Heart left ventricle (tissue), 16 donors: ENCODE data around the gene NME1. TPM values are rescaled to one million over a fixed set of nuclear protein-coding genes. Genes with fewer than 3 reads are reported as not detected.
A peak's percentile ranks its signal among the peaks of the same experiment; 100 is the strongest.

ENCODE experiments used
- ATAC-seq, 4 donors: fragments of 200-7000 bp; cut with Tn5 transposase; one replicate each; pipeline ENCODE4 v1.9.1; 2020 to 2022; ENCODE audit warnings: moderate library complexity in 4 of 4, mild to moderate bottlenecking in 3 of 4, moderate number of reproducible peaks in 1 of 4
- DNase-seq, 5 donors: peaks; one replicate each; pipeline ENCODE4 v3.0.0-alpha.2; 2020
- H3K27ac ChIP-seq, 12 donors: fragments of 200-600 bp; sonication (generic) in 4 of 12; one replicate each; pipeline versions ENCODE4 v1.5.0 to v1.8.0; 2016 to 2022; ENCODE audit warnings: mild to moderate bottlenecking in 2 of 12
- H3K27me3 ChIP-seq, 9 donors: fragments of 200-600 bp; sonication (generic) in 2 of 9; one replicate each; pipeline versions ENCODE4 v1.5.1 to v1.8.0; 2016 to 2022; ENCODE audit warnings: mild to moderate bottlenecking in 3 of 9
- H3K36me3 ChIP-seq, 9 donors: fragments of 200-600 bp; sonication (generic) in 2 of 9; one replicate each; pipeline versions ENCODE4 v1.5.0 to v1.8.0; 2018 to 2022; ENCODE audit warnings: mild to moderate bottlenecking in 2 of 9
- H3K4me1 ChIP-seq, 12 donors: fragments of 200-600 bp; sonication (generic) in 4 of 12; one replicate each; pipeline versions ENCODE4 v1.5.0 to v1.8.0; 2016 to 2022; ENCODE audit warnings: mild to moderate bottlenecking in 3 of 12
- H3K4me3 ChIP-seq, 12 donors: fragments of 200-600 bp; sonication (generic) in 4 of 12; one replicate each; pipeline versions ENCODE4 v1.5.0 to v1.8.0; 2017 to 2022; ENCODE audit warnings: mild to moderate bottlenecking in 9 of 12, moderate library complexity in 4 of 12
- H3K9me3 ChIP-seq, 12 donors: fragments of 200-600 bp; sonication (generic) in 4 of 12; one replicate each; pipeline versions ENCODE4 v1.5.0 to v1.8.0; 2016 to 2022; ENCODE audit warnings: mild to moderate bottlenecking in 1 of 12
- CTCF ChIP-seq, 12 donors: fragments of 200-600 bp; sonication (generic) in 4 of 12; IDR thresholded peaks; one replicate each; pipeline versions ENCODE4 v1.5.0 to v1.8.0; 2018 to 2022; ENCODE audit warnings: antibody characterized with exemption in 12 of 12, mild to moderate bottlenecking in 5 of 12
- POLR2A ChIP-seq, 2 donors: fragments of 450-650 bp; IDR thresholded peaks; one replicate each; pipeline ENCODE4 v1.6.1; 2017; ENCODE audit warnings: antibody characterized with exemption in 2 of 2, mild to moderate bottlenecking in 2 of 2, moderate library complexity in 2 of 2
- WGBS, 4 donors: extraction: QIAGEN DNeasy Blood & Tissue Kit in 2 of 4; methylation state at CpG; one replicate each; pipeline versions ENCODE4 v1.1.5 to v1.1.7; 2013 to 2018; 5-methylcytosine and 5-hydroxymethylcytosine counted together
- intact Hi-C, 10 donors: fragments of 100-400 bp; cut with DNase I; formaldehyde crosslinking; loops; one replicate each; pipeline versions ENCODE4 v1.11.1 to v1.14.2; 2022
- polyA plus RNA-seq, 2 donors: library from polyadenylated mRNA; stranded (reverse); fragments of 200-250 nt; gene quantifications; one replicate each; pipeline ENCODE4 v1.2.3, GENCODE V29; 2013
- total RNA-seq, 9 donors: library from RNA; depleted of rRNA in 2 of 9; stranded (reverse); fragments of >200 nt in 2 of 9; fragmentation: NEBNext Ultra II Directional in 3 of 9; extraction: Animal tissue kit (Norgen Biotek cat#: 25700) in 3 of 9; gene quantifications; one replicate each; pipeline versions ENCODE4 v1.1.0 to v1.2.4, GENCODE V29; 2016 to 2023
- donor health status: ischemic (EF 13 %, LVEDD 7.1; RV severe dilation, severe dysfunction).
- donor health status: healthy with polysubstance abuse.
- donor health status: DM: no; HTN: yes; CAD: no.
- donor health status: DM: no; HTN: no; CAD: no.
- donor health status: ischemic (EF 25% LVEDD 6.9; RV normal size, moderate dysfunction).
- donor health status: ischemic (EF 25% LVEDD 5.7; RV mildly dilated, moderate dysfunction).
- donor health status: healthy.
- donor health status: DM: yes; HTN: yes; CAD: no.
- donor health status: ischemic (EF 35%, LVEDD 5.7; RV mildly dilated, moderate dysfunction).
- donor health status: nonischemic (EF 11% LVEDD 7.7; RV severe dilation, severe dysfunction).
- donor health status: DM: yes; HTN: yes; CAD: no.
- donor health status: PGD.
- donor health status: ischemic (EF 29% LVEDD 5.4; RV normal size, mild dysfunction).
- donor health status: nonischemic (EF 23%, LVEDD 6.1; RV moderate dilation, normal function).

The NME1 gene
- total and polyA plus RNA-seq, 11 donors, result 9.2 to 157 (median 28.7) TPM

- intact Hi-C loops, result loop anchor here in 3 of 10 donors (1.0 to 10.0 kb wide), 3 partner anchors 34 to 254 kb away; partner anchors contain the start of genes NME1 (in 2 of the 3) and TOB1 (in 1 of the 3)
- Histone ChIP-seq H3K4me3 (peak overlapping the region in 8 of 12 donors; percentile 91 to 100 (median 98)), H3K27ac (peak overlapping the region in 6 of 12 donors; percentile 21 to 100 (median 73)), H3K4me1 (peaks cover 8 to 57% (median 31%) of the 10 kb centered on the region in 12 donors), H3K36me3 (no peaks in the 10 kb centered on the region), H3K9me3 (no peaks in the 10 kb centered on the region), H3K27me3 (no peaks in the 10 kb centered on the region)
- DNase-seq (peak in 1 of 5 donors; percentile 35), ATAC-seq (no peak)
- 35 to 46% (median 40%) methylated on average over 14 of the region's 14 CpGs for WGBS, 4 donors
- TF ChIP-seq POLR2A (IDR thresholded peaks at IDR 0.05) (no peak), CTCF (IDR thresholded peaks at IDR 0.05) (no peak)
Measured at GRCh38 chr17:51118330-51119195, 34.8 kb upstream of the NME1 start.

DNA sequence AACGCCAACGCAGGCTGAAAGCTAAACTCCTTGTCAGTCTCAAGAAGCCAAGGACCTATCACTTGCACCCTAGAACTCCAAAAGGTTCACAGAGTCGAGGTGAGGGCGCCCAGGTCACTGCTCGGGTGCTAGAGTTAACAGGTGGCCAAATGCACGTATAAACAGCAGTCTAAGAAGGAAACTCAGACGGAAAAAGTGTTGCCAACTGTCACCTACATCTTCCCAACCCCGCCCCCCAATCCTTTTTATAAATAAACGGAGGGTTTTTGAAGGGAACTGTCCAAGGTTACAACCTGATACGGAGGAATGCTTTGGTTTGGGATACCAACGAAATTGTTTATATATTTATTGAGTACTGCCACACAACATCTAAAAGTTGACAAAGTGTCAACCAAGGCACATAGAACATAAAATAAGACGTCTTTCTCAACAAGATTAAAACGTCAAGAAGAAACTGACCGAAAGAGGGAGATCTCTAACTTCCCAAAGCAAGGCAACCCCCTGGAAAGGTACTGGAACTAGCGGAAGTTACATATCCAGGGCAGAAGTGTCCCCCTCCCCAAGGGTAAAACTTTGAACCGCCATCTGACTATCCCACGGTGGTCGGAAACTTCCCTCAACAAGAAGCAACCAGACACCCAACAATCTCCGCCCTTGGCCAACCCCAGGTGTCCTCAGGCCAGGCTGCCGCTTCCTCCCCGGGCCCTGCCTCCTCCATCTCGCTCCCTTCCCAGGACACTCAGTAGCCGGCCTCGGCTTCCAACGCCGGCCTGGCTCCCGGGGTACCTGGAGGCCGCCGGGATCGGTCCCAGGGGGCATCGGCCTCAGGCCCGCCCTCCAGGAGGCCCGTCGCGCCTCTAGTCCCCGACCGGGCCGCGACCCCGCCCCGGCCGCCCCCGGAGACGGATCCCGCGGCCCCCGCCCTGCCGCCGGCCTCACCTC lies 33.7 kb upstream of the NME1 start:
- H3K4me1 ChIP-seq, result peaks cover 8 to 57% (median 29%) of the 10 kb centered on the region in 12 donors
- no peak for TF ChIP-seq POLR2A (IDR thresholded peaks at IDR 0.05)
- peak in 7 of 12 donors; percentile 15 to 44 (median 21) for TF ChIP-seq CTCF (IDR thresholded peaks at IDR 0.05)
- DNase-seq (peak in 4 of 5 donors; percentile 37 to 77 (median 47)), ATAC-seq (peak in 3 of 4 donors; percentile 1 to 35 (median 24))
- H3K36me3 ChIP-seq, result no peaks in the 10 kb centered on the region
- peak overlapping the region; percentile 66 to 100 (median 96) for H3K4me3 ChIP-seq
- intact Hi-C loops, result loop anchor here in 7 of 10 donors (1.0 to 10.0 kb wide), 5 partner anchors 33 to 255 kb away; partner anchors contain the start of genes NME1 (in 6 of the 7) and TOB1 (in 2 of the 7)
- peak overlapping the region; percentile 95 to 100 (median 99) for H3K27ac ChIP-seq
- no peaks in the 10 kb centered on the region for H3K27me3 ChIP-seq
- WGBS, 4 donors, result 1 to 3% (median 2%) methylated on average over 33 to 49 of the region's 49 CpGs
- no peaks in the 10 kb centered on the region for H3K9me3 ChIP-seq

GRCh38 chr17:51120357-51120738 lies 33.0 kb upstream of the NME1 start:
- Histone ChIP-seq H3K9me3 (no peaks in the 10 kb centered on the region), H3K4me1 (peaks cover 8 to 55% (median 29%) of the 10 kb centered on the region in 12 donors), H3K27ac (peak overlapping the region; percentile 95 to 100 (median 99)), H3K27me3 (no peaks in the 10 kb centered on the region), H3K36me3 (no peaks in the 10 kb centered on the region), H3K4me3 (peak overlapping the region; percentile 66 to 100 (median 96))
- ATAC-seq (peak in 2 of 4 donors; percentile 23 to 44), DNase-seq (peak in 1 of 5 donors; percentile 49)
- TF ChIP-seq CTCF (IDR thresholded peaks at IDR 0.05) (no peak), POLR2A (IDR thresholded peaks at IDR 0.05) (no peak)
- intact Hi-C loops, result loop anchor here in 4 of 10 donors (1.0 to 5.0 kb wide), 3 partner anchors 32 to 253 kb away; partner anchors contain the start of genes NME1 (in 4 of the 4) and TOB1 (in 1 of the 4)
- 0% methylated on average over 23 to 42 of the region's 42 CpGs; no CpG with 5 or more reads in 1 of the 4 donors for WGBS, 4 donors
